ENCODE results near the gene SLC8A3. TPM values are rescaled to one million over a fixed set of nuclear protein-coding genes. Genes with fewer than 3 reads are reported as not detected.

Gene SLC8A3
- total RNA-seq, 2 experiments from 2014 or later, result not detected

DNA sequence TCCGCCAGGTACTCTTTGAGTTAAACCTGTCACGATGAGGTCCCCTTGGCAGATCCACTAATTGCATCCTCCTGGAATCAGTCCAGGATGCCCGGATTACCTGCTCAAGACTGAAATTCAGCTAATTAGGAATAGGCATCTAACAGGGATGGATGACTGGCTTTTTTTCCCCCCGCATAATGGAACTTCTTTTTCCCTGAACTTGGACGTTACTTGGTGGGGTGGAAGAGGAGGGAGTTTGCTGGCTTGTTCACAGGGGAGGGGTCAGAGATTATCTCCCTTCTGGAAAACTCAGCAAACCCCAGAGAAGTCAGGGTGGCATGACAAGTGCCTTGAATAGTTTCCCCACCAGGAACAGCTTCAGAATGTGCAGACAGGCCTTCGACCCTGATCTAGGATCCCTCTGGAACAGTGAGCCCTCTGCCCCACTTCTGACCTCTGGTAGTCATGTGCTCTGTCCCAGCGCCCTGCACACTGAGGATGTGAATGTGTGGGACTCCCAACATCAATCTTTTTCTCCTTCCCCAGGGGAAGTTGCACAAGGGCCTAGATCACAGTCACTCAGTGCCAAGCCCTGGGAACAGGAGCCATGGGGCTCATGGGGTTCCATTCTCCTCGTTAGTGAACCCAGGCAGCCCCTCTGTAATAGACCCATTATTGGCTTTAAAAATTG is 167.1 kb downstream of the SLC8A3 start:
- Histone ChIP-seq H3K4me2 (ENCODE audit: low read length) (no peak overlapping the region), H3K9me3 (ENCODE audit: low read length) (no peaks in the 10 kb centered on the region), H3K79me2 (ENCODE audit: insufficient read depth, low read depth, low read length) (no peaks in the 10 kb centered on the region), H3K9me2 (ENCODE audit: insufficient read depth, low read length) (no peaks in the 10 kb centered on the region), H3K27ac (ENCODE audit: low read depth, low read length, poor library complexity, severe bottlenecking) (no peak overlapping the region), H3K36me3 (ENCODE audit: insufficient read depth, low read length) (no peaks in the 10 kb centered on the region), H3K4me3 (ENCODE audit: low read depth, low read length, poor library complexity, severe bottlenecking) (no peak overlapping the region), H2AFZ (ENCODE audit: low read length) (no peak overlapping the region), H4K20me1 (ENCODE audit: insufficient read depth, low read length) (no peaks in the 10 kb centered on the region), H3K4me1 (ENCODE audit: insufficient read depth, low read length, poor library complexity, severe bottlenecking) (no peaks in the 10 kb centered on the region)
- ChIA-PET CTCF (ENCODE audit: unreplicated experiment) (no interaction called here), POLR2A (no interaction called here)
- intact Hi-C loops (cut with micrococcal nuclease; ENCODE audit: unreplicated experiment), result no loop called here
- no peak for DNase-seq (ENCODE audit: low spot score)
- no peak for TF ChIP-seq EZH2phosphoT487 (IDR thresholded peaks at IDR 0.05; ENCODE audit: borderline replicate concordance, low read depth, low read length)
- TF ChIP-seq, protein P1, sequence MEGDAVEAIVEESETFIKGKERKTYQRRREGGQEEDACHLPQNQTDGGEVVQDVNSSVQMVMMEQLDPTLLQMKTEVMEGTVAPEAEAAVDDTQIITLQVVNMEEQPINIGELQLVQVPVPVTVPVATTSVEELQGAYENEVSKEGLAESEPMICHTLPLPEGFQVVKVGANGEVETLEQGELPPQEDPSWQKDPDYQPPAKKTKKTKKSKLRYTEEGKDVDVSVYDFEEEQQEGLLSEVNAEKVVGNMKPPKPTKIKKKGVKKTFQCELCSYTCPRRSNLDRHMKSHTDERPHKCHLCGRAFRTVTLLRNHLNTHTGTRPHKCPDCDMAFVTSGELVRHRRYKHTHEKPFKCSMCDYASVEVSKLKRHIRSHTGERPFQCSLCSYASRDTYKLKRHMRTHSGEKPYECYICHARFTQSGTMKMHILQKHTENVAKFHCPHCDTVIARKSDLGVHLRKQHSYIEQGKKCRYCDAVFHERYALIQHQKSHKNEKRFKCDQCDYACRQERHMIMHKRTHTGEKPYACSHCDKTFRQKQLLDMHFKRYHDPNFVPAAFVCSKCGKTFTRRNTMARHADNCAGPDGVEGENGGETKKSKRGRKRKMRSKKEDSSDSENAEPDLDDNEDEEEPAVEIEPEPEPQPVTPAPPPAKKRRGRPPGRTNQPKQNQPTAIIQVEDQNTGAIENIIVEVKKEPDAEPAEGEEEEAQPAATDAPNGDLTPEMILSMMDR (conservative IDR thresholded peaks at IDR 0.05; ENCODE audit: low read length), result no peak
- no TSS peak for BruUV-seq (replicated peaks)

DNA sequence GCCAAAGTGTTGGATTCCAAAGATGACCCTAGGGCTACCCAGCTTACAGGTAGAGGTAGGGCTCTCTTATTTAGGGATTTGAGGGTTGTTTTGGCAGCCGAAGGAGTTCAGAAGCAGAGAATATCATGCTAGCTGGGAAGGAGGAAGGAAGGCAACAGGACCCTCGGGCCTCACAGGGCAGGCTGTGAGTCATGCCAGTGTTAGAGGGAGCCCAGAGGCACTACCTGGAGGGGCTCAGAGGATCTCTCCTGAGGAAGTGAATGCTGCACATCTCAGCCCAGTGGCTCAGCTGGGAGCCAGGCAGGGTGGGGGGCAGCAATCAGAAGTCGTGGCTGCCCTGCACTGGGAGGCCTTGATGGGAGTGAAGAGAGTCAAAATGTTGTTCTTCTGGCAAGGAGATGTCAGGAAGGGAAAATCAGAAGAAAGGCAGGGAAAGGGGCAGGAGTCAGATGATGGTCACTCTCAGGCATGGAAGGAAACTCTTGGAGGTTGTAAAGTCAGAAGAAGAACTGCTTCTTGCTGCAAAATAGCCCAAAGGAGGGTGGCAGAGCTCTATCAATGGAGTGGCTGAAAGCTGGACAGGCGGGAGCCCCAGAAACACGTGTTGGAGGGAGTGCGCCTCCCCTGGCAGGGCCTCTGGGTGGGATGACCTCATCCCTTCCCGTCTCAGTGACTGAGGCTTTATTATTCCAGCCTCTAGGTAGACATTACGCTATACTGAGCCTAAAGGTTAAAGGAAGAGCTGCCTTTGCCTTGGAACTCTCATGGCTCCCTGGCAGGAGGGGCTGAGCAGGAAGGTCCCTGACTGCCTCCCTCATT is 168.2 kb downstream of the SLC8A3 start:
- intact Hi-C loops (cut with micrococcal nuclease; ENCODE audit: unreplicated experiment), result no loop called here
- POLR2A ChIA-PET, result no interaction called here
- TF ChIP-seq, protein P1 (conservative IDR thresholded peaks at IDR 0.05; ENCODE audit: low read length), result no peak

DNA sequence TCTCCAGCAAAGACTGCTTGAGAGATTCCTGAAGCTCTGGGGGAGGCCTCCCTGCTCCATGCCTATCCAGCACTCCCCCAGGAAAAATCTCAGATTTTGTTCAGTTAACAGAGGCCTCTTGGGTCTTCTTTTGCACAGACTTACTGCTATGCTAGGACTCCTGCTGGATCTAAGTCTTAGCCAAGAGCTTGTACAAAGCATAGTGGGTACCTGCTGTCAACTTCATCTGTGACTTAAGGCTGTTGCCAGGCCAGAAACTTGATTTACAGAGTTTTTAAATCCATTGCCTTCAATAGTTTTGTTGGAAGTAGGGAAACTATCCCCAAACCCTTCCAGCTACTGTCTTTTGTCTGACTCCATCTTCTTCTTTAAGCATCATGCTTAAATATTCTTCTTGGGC is 169.1 kb downstream of the SLC8A3 start:
- POLR2A ChIA-PET, result no interaction called here
- no peak overlapping the region for H3K4me2 ChIP-seq (ENCODE audit: low read length)
- CTCF ChIA-PET (ENCODE audit: unreplicated experiment), result no interaction called here

More for the DNA sequence above, 168.2 kb downstream of the SLC8A3 start:
- Histone ChIP-seq H3K9me3 (ENCODE audit: low read length) (no peaks in the 10 kb centered on the region), H3K4me2 (ENCODE audit: low read length) (no peak overlapping the region), H3K4me3 (ENCODE audit: low read depth, low read length, poor library complexity, severe bottlenecking) (no peak overlapping the region), H4K20me1 (ENCODE audit: insufficient read depth, low read length) (no peaks in the 10 kb centered on the region), H3K4me1 (ENCODE audit: insufficient read depth, low read length, poor library complexity, severe bottlenecking) (no peaks in the 10 kb centered on the region), H3K79me2 (ENCODE audit: insufficient read depth, low read depth, low read length) (no peaks in the 10 kb centered on the region), H3K36me3 (ENCODE audit: insufficient read depth, low read length) (no peaks in the 10 kb centered on the region), H3K9me2 (ENCODE audit: insufficient read depth, low read length) (no peaks in the 10 kb centered on the region), H3K27ac (ENCODE audit: low read depth, low read length, poor library complexity, severe bottlenecking) (no peak overlapping the region), H2AFZ (ENCODE audit: low read length) (no peak overlapping the region)
- CTCF ChIA-PET (ENCODE audit: unreplicated experiment), result no interaction called here
- BruUV-seq (replicated peaks), result no TSS peak
- DNase-seq (ENCODE audit: low spot score), result no peak

More for the DNA sequence above, 169.1 kb downstream of the SLC8A3 start:
- DNase-seq (ENCODE audit: low spot score), result no peak
- Histone ChIP-seq H4K20me1 (ENCODE audit: insufficient read depth, low read length) (no peaks in the 10 kb centered on the region), H2AFZ (ENCODE audit: low read length) (no peak overlapping the region), H3K27ac (ENCODE audit: low read depth, low read length, poor library complexity, severe bottlenecking) (no peak overlapping the region), H3K79me2 (ENCODE audit: insufficient read depth, low read depth, low read length) (no peaks in the 10 kb centered on the region), H3K9me2 (ENCODE audit: insufficient read depth, low read length) (no peaks in the 10 kb centered on the region), H3K4me3 (ENCODE audit: low read depth, low read length, poor library complexity, severe bottlenecking) (no peak overlapping the region), H3K4me1 (ENCODE audit: insufficient read depth, low read length, poor library complexity, severe bottlenecking) (no peaks in the 10 kb centered on the region), H3K36me3 (ENCODE audit: insufficient read depth, low read length) (no peaks in the 10 kb centered on the region), H3K9me3 (ENCODE audit: low read length) (no peaks in the 10 kb centered on the region)
- no TSS peak for BruUV-seq (replicated peaks)
- TF ChIP-seq, protein P1 (conservative IDR thresholded peaks at IDR 0.05; ENCODE audit: low read length), result no peak
- TF ChIP-seq EZH2phosphoT487 (IDR thresholded peaks at IDR 0.05; ENCODE audit: borderline replicate concordance, low read depth, low read length), result no peak
- intact Hi-C loops (cut with micrococcal nuclease; ENCODE audit: unreplicated experiment), result loop anchor here (10.0 kb wide), 1 partner anchor 435 kb away; no protein-coding TSS in a partner anchor
